ENCODE data around the gene FUOM. TPM values are rescaled to one million over a fixed set of nuclear protein-coding genes. Genes with fewer than 3 reads are reported as not detected.

Gene FUOM
- total and polyA plus RNA-seq, 2 of the 4 experiments (the other 2 are of a cell fraction): 26.3 to 52.8 TPM

DNA sequence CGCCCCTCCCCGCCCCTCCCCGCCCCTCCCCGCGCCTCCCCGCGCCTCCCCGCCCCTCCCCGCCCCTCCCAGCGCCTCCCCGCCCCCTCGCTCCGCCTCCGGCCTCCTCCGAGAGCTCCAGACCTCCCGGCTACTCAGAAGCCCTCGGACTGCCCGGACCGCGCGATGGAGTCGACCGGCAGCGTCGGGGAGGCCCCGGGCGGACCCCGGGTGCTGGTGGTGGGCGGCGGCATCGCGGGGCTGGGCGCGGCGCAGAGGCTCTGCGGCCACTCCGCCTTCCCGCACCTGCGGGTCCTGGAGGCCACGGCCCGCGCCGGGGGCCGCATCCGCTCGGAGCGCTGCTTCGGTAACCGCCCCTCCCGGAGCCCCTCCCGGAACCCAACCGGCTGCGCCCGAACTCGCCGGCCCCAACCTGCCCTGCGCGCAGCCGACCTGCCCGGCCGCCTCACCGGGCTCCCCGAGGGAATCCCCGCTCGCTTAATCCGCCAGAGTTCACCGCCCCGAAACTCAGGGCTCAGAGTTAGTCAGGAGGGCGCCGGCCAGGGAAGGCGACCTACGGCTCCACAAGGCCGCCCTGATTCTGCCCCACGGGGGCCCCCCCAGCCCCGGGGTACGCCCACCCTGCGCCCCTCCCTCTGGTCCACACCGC is 21.5 kb upstream of the FUOM start, which contains the start of gene PAOX:
TSS of gene PAOX (plus strand) at position 111 of the 649 bp plus-strand sequence. CDS start at position 166, 55 bp downstream.
- Histone ChIP-seq H3K27ac (ENCODE audit: insufficient read depth, low read length) (peak within 1 kb of the TSS; percentile 33), H2AFZ (replicated peaks; ENCODE audit: low read length, poor library complexity) (peak within 1 kb of the TSS; percentile 98), H3K18ac (ENCODE audit: low read depth, low read length) (no peak within 1 kb of the TSS), H4K8ac (ENCODE audit: low read depth in 2 of 2, low read length in 2 of 2) (peak within 1 kb of the TSS; percentile 60 to 66; a peak in 2 of 4 replicates), H3K4ac (ENCODE audit: low read depth, low read length) (peak within 1 kb of the TSS; percentile 47), H3K9me3 (ENCODE audit: control insufficient read depth, insufficient read depth, low read length) (no peaks in the 10 kb centered on the region), H3K4me2 (ENCODE audit: low read depth, low read length) (peak within 1 kb of the TSS; percentile 87), H3K4me1 (ENCODE audit: control insufficient read depth, insufficient read depth, low read length) (peaks cover 5% of the 10 kb centered on the region), H4K20me1 (ENCODE audit: insufficient read depth, low read length) (no peaks in the 10 kb centered on the region), H3K14ac (replicated peaks; ENCODE audit: low read depth, low read length) (peak within 1 kb of the TSS; percentile 31; the same call in 1 of the 2 replicates), H3K23ac (ENCODE audit: low read depth, low read length) (peak within 1 kb of the TSS; percentile 76; the same call in 1 of the 2 replicates), H2BK5ac (ENCODE audit: low read depth, low read length, poor library complexity, severe bottlenecking) (peak within 1 kb of the TSS; percentile 18), H2BK20ac (ENCODE audit: low read depth, low read length) (no peak within 1 kb of the TSS), H4K91ac (ENCODE audit: insufficient read depth, low read depth, low read length) (0 out of 2 replicates have a peak within 1 kb of the TSS, but pooled peaks have one; percentile 45), H2AK9ac (replicated peaks; ENCODE audit: low read depth, low read length, poor library complexity) (peak within 1 kb of the TSS; percentile 86), H2BK120ac (ENCODE audit: low read depth, low read length) (no peak within 1 kb of the TSS), H4K5ac (ENCODE audit: low read depth, low read length) (peak within 1 kb of the TSS; percentile 50), H3K4me3 (ENCODE audit: insufficient read depth, low read depth, low read length) (peak within 1 kb of the TSS; percentile 93), H3K36me3 (ENCODE audit: control insufficient read depth, insufficient read depth, low read length) (peaks cover 5% of the 10 kb centered on the region), H3K9ac (ENCODE audit: low read depth, low read length) (peak within 1 kb of the TSS; percentile 73), H3K9me1 (ENCODE audit: insufficient read depth, low read length) (peaks cover 8% of the 10 kb centered on the region; the same call in 1 of the 2 replicates), H3K27me3 (ENCODE audit: control insufficient read depth, insufficient read depth, low read length) (no peaks in the 10 kb centered on the region), H3K56ac (ENCODE audit: extremely low read depth, insufficient read depth, low read length) (peak within 1 kb of the TSS; percentile 35; the same call in 1 of the 2 replicates), H2BK15ac (ENCODE audit: low read depth, low read length) (no peak within 1 kb of the TSS), H3K79me1 (ENCODE audit: low read depth in 1 of 2, low read length in 2 of 2) (peaks cover 0 to 10% of the 10 kb centered on the region in 2 experiments; a peak in 3 of 4 replicates), H2AK5ac (ENCODE audit: low read depth, low read length) (peak within 1 kb of the TSS; percentile 49)
- dilution Hi-C loops (cut with HindIII; ENCODE audit: low sequenced_read_pairs, unreplicated experiment): no loop called here
- ChIA-PET POLR2A (ENCODE audit: unreplicated experiment) (no interaction called here), CTCF (no interaction called here)
- in situ Hi-C loops (cut with MboI; ENCODE audit: low sequenced_read_pairs): no loop called here
- TF ChIP-seq CHD1 (IDR thresholded peaks at IDR 0.05; ENCODE audit: low read depth, low read length) (no peak), RFX5 (IDR thresholded peaks at IDR 0.05; ENCODE audit: low read depth, low read length) (no peak), MAZ (IDR thresholded peaks at IDR 0.05; ENCODE audit: borderline replicate concordance, low read depth, low read length) (peak; percentile 75; the same call in 1 of the 2 replicates), SMC3 (IDR thresholded peaks at IDR 0.05; ENCODE audit: low read depth, low read length) (no peak), POLR2A (IDR thresholded peaks at IDR 0.05; ENCODE audit: low read depth, low read length) (no peak), RCOR1 (IDR thresholded peaks at IDR 0.05; ENCODE audit: insufficient replicate concordance, low read length) (no peak), MAFK (IDR thresholded peaks at IDR 0.05; ENCODE audit: low read depth, low read length) (no peak)
- TF ChIP-seq, protein P1, sequence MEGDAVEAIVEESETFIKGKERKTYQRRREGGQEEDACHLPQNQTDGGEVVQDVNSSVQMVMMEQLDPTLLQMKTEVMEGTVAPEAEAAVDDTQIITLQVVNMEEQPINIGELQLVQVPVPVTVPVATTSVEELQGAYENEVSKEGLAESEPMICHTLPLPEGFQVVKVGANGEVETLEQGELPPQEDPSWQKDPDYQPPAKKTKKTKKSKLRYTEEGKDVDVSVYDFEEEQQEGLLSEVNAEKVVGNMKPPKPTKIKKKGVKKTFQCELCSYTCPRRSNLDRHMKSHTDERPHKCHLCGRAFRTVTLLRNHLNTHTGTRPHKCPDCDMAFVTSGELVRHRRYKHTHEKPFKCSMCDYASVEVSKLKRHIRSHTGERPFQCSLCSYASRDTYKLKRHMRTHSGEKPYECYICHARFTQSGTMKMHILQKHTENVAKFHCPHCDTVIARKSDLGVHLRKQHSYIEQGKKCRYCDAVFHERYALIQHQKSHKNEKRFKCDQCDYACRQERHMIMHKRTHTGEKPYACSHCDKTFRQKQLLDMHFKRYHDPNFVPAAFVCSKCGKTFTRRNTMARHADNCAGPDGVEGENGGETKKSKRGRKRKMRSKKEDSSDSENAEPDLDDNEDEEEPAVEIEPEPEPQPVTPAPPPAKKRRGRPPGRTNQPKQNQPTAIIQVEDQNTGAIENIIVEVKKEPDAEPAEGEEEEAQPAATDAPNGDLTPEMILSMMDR (conservative IDR thresholded peaks at IDR 0.05; ENCODE audit: low read depth, low read length): no peak
- intact Hi-C loops (cut with micrococcal nuclease): loop anchor here (10.0 kb wide), 1 partner anchor 54 kb away; no protein-coding TSS in a partner anchor
- DNase-seq (peak; percentile 46), ATAC-seq (ENCODE audit: low read depth) (peak; percentile 85)
- 1% methylated on average over 35 of the region's 78 CpGs; no CpG with 5 or more reads in 1 of the 2 experiments for WGBS, 2 experiments (ENCODE audit: extremely low coverage in 2 of 2, insufficient read length in 1 of 2)
- no TSS peak for BruUV-seq (replicated peaks)
